OCI-LY1 (cell line): ENCODE measurements around the gene SRD5A1.

Experiments
- H2AFZ ChIP-seq: fragments of 200-600 bp; sonication (generic), shearing (Covaris generic); 2 replicates; pipeline ENCODE4 v1.6.0; 2014; ENCODE audit warnings: antibody characterized with exemption, mild to moderate bottlenecking, low read length
- H3F3A ChIP-seq: fragments of 200-600 bp; sonication (generic), shearing (Covaris generic); 2 replicates; pipeline ENCODE4 v1.6.0; 2014; ENCODE audit warnings: mild to moderate bottlenecking, antibody characterized with exemption, low read length, moderate library complexity; ENCODE audit not compliant: insufficient read depth
- H3K27ac ChIP-seq: fragments of 200-600 bp; sonication (generic); 2 replicates; pipeline ENCODE4 v1.5.1; 2014; ENCODE audit warnings: low read length, mixed run types, mild to moderate bottlenecking, low read depth; ENCODE audit not compliant: poor library complexity, severe bottlenecking
- H3K27me3 ChIP-seq: fragments of 200-600 bp; sonication (generic); 2 replicates; pipeline ENCODE4 v1.6.0; 2014; ENCODE audit warnings: antibody characterized with exemption, mild to moderate bottlenecking, low read length, moderate library complexity; ENCODE audit not compliant: insufficient read depth
- H3K36me3 ChIP-seq: fragments of 200-600 bp; sonication (generic); 2 replicates; pipeline ENCODE4 v1.6.1; 2014; ENCODE audit warnings: mild to moderate bottlenecking, antibody characterized with exemption, low read length, moderate library complexity, mixed read lengths; ENCODE audit not compliant: insufficient read depth
- H3K4me1 ChIP-seq: fragments of 200-600 bp; sonication (generic); 2 replicates; pipeline ENCODE4 v1.5.1; 2014; ENCODE audit warnings: mild to moderate bottlenecking, low read length, moderate library complexity; ENCODE audit not compliant: insufficient read depth, severe bottlenecking
- H3K4me2 ChIP-seq: fragments of 200-600 bp; sonication (generic), shearing (Covaris generic); 2 replicates; pipeline ENCODE4 v1.6.1; 2014; ENCODE audit warnings: low read length
- H3K4me3 ChIP-seq: fragments of 200-600 bp; sonication (generic); 2 replicates; pipeline ENCODE4 v1.5.1; 2014; ENCODE audit warnings: low read length, low read depth, mild to moderate bottlenecking, mixed read lengths; ENCODE audit not compliant: poor library complexity, severe bottlenecking
- H3K79me2 ChIP-seq: fragments of 200-600 bp; shearing (Covaris generic); 2 replicates; pipeline ENCODE4 v1.6.1; 2016; ENCODE audit warnings: mixed run types, low read length, mixed read lengths; ENCODE audit not compliant: insufficient read depth
- H3K9ac ChIP-seq: fragments of 200-600 bp; sonication (generic), shearing (Covaris generic); 2 replicates; pipeline ENCODE4 v1.6.1; 2014; ENCODE audit warnings: mild to moderate bottlenecking, low read length, mixed read lengths
- H3K9me2 ChIP-seq: fragments of 200-600 bp; sonication (generic), shearing (Covaris generic); 2 replicates; pipeline ENCODE4 v1.6.1; 2014; ENCODE audit warnings: low read depth, mild to moderate bottlenecking, low read length, mixed read lengths
- H3K9me3 ChIP-seq: fragments of 200-600 bp; shearing (Covaris generic); 2 replicates; pipeline ENCODE4 v1.6.1; 2014; ENCODE audit warnings: low read length, mixed read lengths
- H4K20me1 ChIP-seq: fragments of 200-600 bp; sonication (generic), shearing (Covaris generic); 2 replicates; pipeline ENCODE4 v1.6.0; 2016; ENCODE audit warnings: mild to moderate bottlenecking, low read length; ENCODE audit not compliant: insufficient read depth
- CTCF ChIP-seq: fragments of 200-600 bp; sonication (generic), shearing (Covaris generic); IDR thresholded peaks from 2 replicates; pipeline ENCODE4 v1.5.1; 2017; ENCODE audit warnings: mild to moderate bottlenecking, antibody characterized with exemption, low read length, moderate library complexity, mixed read lengths
- EZH2 ChIP-seq: fragments of 200-600 bp; sonication (generic), shearing (Covaris generic); IDR thresholded peaks from 2 replicates; pipeline ENCODE4 v1.8.0; 2017; ENCODE audit warnings: borderline replicate concordance, mixed run types, mild to moderate bottlenecking, antibody characterized with exemption, low read length, moderate library complexity, mixed read lengths

Gene SRD5A1

GRCh38 chr5:6615034-6615815 lies 18.0 kb upstream of the SRD5A1 start:
- no peak overlapping the region for H2AFZ ChIP-seq
- TF ChIP-seq CTCF (no peak), EZH2 (no peak)
- no peaks in the 10 kb centered on the region for H3K27me3 ChIP-seq
- peaks cover 99% of the 10 kb centered on the region for H3K36me3 ChIP-seq
- H3K9me2 ChIP-seq, result no peaks in the 10 kb centered on the region
- H3K9ac ChIP-seq, result no peak overlapping the region
- H3K9me3 ChIP-seq, result no peaks in the 10 kb centered on the region
- no peak overlapping the region for H3K27ac ChIP-seq
- H3K4me3 ChIP-seq, result no peak overlapping the region
- no peaks in the 10 kb centered on the region for H3K4me1 ChIP-seq
- H3F3A ChIP-seq, result no peaks in the 10 kb centered on the region
- H3K4me2 ChIP-seq, result no peak overlapping the region
- H3K79me2 ChIP-seq, result peaks cover 20% of the 10 kb centered on the region
- no peaks in the 10 kb centered on the region for H4K20me1 ChIP-seq

- Histone ChIP-seq H3K36me3 (peaks cover 98% of the 10 kb centered on the region), H3K4me3 (no peak overlapping the region), H4K20me1 (no peaks in the 10 kb centered on the region), H2AFZ (no peak overlapping the region), H3K79me2 (peaks cover 20% of the 10 kb centered on the region), H3K9me3 (no peaks in the 10 kb centered on the region), H3K27ac (no peak overlapping the region), H3K27me3 (no peaks in the 10 kb centered on the region), H3K9ac (no peak overlapping the region), H3K9me2 (no peaks in the 10 kb centered on the region), H3K4me1 (no peaks in the 10 kb centered on the region), H3K4me2 (no peak overlapping the region), H3F3A (no peaks in the 10 kb centered on the region)
- TF ChIP-seq CTCF (no peak), EZH2 (no peak)
Measured at GRCh38 chr5:6616632-6617031, 16.6 kb upstream of the SRD5A1 start.

DNA sequence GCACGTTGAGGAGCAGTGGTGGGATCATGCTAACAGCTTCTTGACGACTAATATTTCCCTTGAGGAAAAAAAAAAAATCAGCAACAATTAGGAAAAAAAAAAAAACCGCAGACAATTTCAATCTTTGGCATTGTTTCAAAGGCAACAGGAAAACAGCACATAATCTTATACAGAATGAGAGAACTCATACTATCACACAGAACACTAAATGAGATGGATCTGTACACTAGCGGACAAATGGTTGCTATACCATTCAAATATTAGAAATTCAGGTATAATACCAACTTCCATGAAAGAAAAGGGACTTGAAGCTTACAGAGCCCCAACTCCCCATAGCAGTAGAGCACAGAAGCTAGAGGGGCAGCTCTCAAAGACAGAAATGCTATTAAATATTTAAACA lies 10.0 kb upstream of the SRD5A1 start:
- Histone ChIP-seq H3K27me3 (no peaks in the 10 kb centered on the region), H3K4me1 (no peaks in the 10 kb centered on the region), H3K79me2 (peaks cover 22% of the 10 kb centered on the region), H3K27ac (no peak overlapping the region), H3K36me3 (peaks cover 99% of the 10 kb centered on the region), H3K9me2 (no peaks in the 10 kb centered on the region), H3K9me3 (peaks cover 28% of the 10 kb centered on the region), H3F3A (no peaks in the 10 kb centered on the region), H3K9ac (no peak overlapping the region), H3K4me2 (no peak overlapping the region), H3K4me3 (no peak overlapping the region), H4K20me1 (no peaks in the 10 kb centered on the region), H2AFZ (no peak overlapping the region)
- TF ChIP-seq EZH2, result no peak
- no peak for TF ChIP-seq CTCF
